Ishikawa (cell line): Measurements from ENCODE around the gene THRB.

ENCODE experiments used
- CEBPB ChIP-seq: IDR thresholded peaks from 2 replicates; pipeline ENCODE4 v1.6.1; 2012
- CREB1 ChIP-seq: IDR thresholded peaks from 2 replicates; pipeline ENCODE4 v1.6.1; 2012; ENCODE audit warnings: low read depth
- EGR1 ChIP-seq: IDR thresholded peaks from 2 replicates; pipeline ENCODE4 v1.6.1; 2012
- EP300 ChIP-seq: IDR thresholded peaks from 2 replicates; pipeline ENCODE4 v1.6.1; 2012; ENCODE audit warnings: borderline replicate concordance
- FOXM1 ChIP-seq: IDR thresholded peaks from 2 replicates; pipeline ENCODE4 v1.6.1; 2012; ENCODE audit warnings: low read depth, borderline replicate concordance
- MAX ChIP-seq: IDR thresholded peaks from 2 replicates; pipeline ENCODE4 v1.6.1; 2012
- NFIC ChIP-seq: IDR thresholded peaks from 2 replicates; pipeline ENCODE4 v1.6.1; 2012
- RAD21 ChIP-seq: IDR thresholded peaks from 2 replicates; pipeline ENCODE4 v1.6.1; 2012; ENCODE audit warnings: low read depth
- TAF1 ChIP-seq: IDR thresholded peaks from 2 replicates; pipeline ENCODE4 v1.6.1; 2012; ENCODE audit warnings: low read depth, mild to moderate bottlenecking
- TCF12 ChIP-seq: IDR thresholded peaks from 2 replicates; pipeline ENCODE4 v1.6.1; 2012; ENCODE audit warnings: low read depth
- TEAD4 ChIP-seq: IDR thresholded peaks from 2 replicates; pipeline ENCODE4 v1.6.1; 2012
- YY1 ChIP-seq: IDR thresholded peaks from 2 replicates; pipeline ENCODE4 v1.6.1; 2012; ENCODE audit warnings: low read depth
- ZBTB7A ChIP-seq: IDR thresholded peaks from 2 replicates; pipeline ENCODE4 v1.6.1; 2012; ENCODE audit warnings: low read depth
- TF ChIP-seq, protein P1 (sequence below): IDR thresholded peaks from 2 replicates; pipeline ENCODE4 v1.6.1; 2012; ENCODE audit warnings: low read depth, mild to moderate bottlenecking
- TF ChIP-seq, protein P2 (sequence below): IDR thresholded peaks from 2 replicates; pipeline ENCODE4 v1.6.1; 2012

Gene THRB

DNA sequence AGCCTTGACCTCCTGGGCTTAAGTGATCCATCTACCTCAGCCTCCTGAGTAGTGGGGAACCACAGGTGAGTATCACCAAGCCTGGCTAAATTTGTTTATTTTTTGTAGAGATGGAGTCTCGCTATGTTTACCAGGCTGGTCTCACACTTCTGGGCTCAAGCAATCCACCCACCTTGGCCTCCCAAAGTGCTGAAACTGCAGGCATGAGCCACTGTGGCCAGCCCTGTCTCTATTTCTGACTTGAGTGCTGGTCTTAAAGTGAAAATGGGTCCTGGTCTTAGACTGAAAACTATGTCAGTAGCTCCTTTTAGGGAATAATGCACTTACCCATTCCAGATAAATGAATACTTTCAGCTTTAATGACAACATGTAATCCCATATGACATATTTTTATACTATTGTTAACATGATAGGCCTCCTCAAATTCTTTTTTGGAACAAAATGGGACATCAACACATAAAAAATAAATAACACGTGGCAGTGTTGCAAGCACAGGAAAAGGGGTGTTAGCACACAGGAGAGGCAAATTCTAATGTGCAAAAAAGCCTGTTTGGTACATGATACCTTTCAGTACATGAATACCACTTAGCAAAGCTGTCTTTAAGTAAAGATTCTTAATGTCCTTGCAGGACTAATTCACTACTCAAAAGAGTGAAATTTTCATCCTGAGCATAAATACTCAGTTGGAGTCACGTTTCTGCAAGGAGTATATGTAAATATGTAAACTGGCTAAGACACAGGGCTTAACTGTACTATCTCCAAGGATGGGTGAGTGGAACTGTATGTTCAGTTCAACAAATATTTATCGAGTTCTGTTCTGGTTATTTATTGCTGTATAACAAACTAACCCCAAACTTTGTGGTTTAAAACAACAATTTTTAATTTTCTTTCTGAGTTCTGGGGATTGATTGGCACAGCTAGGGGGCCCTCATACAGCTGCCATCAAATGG is 354.9 kb downstream of the THRB start:
- TF ChIP-seq, protein P1, sequence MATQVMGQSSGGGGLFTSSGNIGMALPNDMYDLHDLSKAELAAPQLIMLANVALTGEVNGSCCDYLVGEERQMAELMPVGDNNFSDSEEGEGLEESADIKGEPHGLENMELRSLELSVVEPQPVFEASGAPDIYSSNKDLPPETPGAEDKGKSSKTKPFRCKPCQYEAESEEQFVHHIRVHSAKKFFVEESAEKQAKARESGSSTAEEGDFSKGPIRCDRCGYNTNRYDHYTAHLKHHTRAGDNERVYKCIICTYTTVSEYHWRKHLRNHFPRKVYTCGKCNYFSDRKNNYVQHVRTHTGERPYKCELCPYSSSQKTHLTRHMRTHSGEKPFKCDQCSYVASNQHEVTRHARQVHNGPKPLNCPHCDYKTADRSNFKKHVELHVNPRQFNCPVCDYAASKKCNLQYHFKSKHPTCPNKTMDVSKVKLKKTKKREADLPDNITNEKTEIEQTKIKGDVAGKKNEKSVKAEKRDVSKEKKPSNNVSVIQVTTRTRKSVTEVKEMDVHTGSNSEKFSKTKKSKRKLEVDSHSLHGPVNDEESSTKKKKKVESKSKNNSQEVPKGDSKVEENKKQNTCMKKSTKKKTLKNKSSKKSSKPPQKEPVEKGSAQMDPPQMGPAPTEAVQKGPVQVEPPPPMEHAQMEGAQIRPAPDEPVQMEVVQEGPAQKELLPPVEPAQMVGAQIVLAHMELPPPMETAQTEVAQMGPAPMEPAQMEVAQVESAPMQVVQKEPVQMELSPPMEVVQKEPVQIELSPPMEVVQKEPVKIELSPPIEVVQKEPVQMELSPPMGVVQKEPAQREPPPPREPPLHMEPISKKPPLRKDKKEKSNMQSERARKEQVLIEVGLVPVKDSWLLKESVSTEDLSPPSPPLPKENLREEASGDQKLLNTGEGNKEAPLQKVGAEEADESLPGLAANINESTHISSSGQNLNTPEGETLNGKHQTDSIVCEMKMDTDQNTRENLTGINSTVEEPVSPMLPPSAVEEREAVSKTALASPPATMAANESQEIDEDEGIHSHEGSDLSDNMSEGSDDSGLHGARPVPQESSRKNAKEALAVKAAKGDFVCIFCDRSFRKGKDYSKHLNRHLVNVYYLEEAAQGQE = no peak
- TF ChIP-seq NFIC (no peak), TEAD4 (no peak), RAD21 (no peak), EGR1 (no peak), CEBPB (no peak), CREB1 (no peak), ZBTB7A (no peak), MAX (no peak), YY1 (no peak), TAF1 (no peak)

- TF ChIP-seq EP300 = no peak
- no peak for TF ChIP-seq TEAD4
- TF ChIP-seq FOXM1 = no peak
- TF ChIP-seq, protein P1 = no peak
- TF ChIP-seq CREB1 = no peak
- no peak for TF ChIP-seq YY1
- TF ChIP-seq MAX = no peak
- no peak for TF ChIP-seq EGR1
- TF ChIP-seq ZBTB7A = no peak
- TF ChIP-seq TCF12 = no peak
- TF ChIP-seq TAF1 = no peak
Measured at GRCh38 chr3:24138876-24139256, 355.8 kb downstream of the THRB start.

DNA sequence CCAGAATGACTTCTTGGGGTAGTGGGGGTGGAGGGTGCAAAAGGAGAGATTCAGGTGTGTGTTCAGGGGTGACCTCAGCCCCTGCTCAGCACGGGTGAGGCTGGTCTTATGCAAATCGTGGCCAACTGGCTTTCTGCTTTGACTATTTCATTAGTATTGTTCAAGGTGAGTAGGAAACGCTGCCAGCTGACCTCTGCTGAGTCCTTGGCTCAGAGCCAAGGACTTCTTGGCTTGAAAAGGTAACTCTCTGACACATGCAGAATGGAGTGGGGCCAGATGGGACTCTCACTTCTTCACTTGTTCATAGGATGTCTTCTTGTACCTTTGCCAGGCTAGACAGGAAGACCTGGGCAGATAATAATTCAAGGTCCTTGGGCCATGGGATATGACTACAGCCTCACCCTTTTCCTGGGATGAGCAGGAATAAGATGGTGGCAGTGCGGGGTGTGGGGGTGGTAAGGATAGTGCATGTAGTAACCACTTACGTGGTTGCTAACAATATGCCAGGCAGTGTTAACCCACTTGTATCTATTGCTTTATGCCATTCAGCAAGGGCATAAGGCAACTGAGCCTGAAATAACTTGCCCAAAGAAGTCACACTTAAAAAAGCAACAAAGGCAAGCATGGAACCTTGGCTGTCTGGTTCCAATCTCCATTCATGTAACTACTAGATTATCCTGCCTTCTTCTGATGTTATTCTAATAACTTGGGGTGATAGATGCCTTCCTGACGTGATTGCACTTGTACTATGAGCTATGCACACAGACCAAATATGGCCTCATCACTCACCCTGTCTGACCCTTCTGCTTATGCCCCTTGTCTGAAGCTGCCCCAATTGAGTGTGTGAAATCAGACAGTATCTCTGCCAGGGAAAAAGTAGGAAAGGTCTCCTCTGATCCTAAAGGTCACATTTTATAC is 356.4 kb downstream of the THRB start:
- TF ChIP-seq TAF1 (no peak), RAD21 (no peak), TCF12 (peak; percentile 75), CREB1 (no peak), TEAD4 (no peak), FOXM1 (no peak), EGR1 (no peak), ZBTB7A (no peak), CEBPB (0 out of 2 replicates have a peak, but pooled peaks have one; percentile 24), NFIC (peak; percentile 98), YY1 (peak; percentile 55), EP300 (peak; percentile 65; the same call in 1 of the 2 replicates), MAX (peak; percentile 56; the same call in 1 of the 2 replicates)
- TF ChIP-seq, protein P2, sequence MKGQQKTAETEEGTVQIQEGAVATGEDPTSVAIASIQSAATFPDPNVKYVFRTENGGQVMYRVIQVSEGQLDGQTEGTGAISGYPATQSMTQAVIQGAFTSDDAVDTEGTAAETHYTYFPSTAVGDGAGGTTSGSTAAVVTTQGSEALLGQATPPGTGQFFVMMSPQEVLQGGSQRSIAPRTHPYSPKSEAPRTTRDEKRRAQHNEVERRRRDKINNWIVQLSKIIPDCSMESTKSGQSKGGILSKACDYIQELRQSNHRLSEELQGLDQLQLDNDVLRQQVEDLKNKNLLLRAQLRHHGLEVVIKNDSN = peak; percentile 33; the same call in 1 of the 2 replicates
- TF ChIP-seq, protein P1 = no peak
